Transverse colon (tissue), 4 donors: ENCODE measurements around the gene VAV1.

ENCODE experiments used
- CTCF ChIP-seq, 5 experiments: fragments of 200-600 bp in 3 of 5; fragments of 450-650 bp in 2 of 5; sonication (generic) in 3 of 5; IDR thresholded peaks; 1 replicate in 2 of 5; 2 replicates in 3 of 5; pipeline ENCODE4 v1.5.1; 2016 to 2017; ENCODE audit warnings: antibody characterized with exemption in 5 of 5, inconsistent platforms in 3 of 5, mild to moderate bottlenecking in 2 of 5, moderate library complexity in 1 of 5
- EP300 ChIP-seq: sonication (generic); formaldehyde crosslinking; IDR thresholded peaks from one replicate; pipeline ENCODE4 v1.6.1; 2017; ENCODE audit warnings: antibody characterized with exemption, low read depth
- POLR2A ChIP-seq: fragments of 450-650 bp; IDR thresholded peaks from one replicate; pipeline ENCODE4 v1.6.1; 2016; ENCODE audit warnings: antibody characterized with exemption, mild to moderate bottlenecking, moderate library complexity
- POLR2AphosphoS5 ChIP-seq, 3 donors: sonication (generic); formaldehyde crosslinking; IDR thresholded peaks; one replicate each; pipeline ENCODE4 v1.6.1; 2016; ENCODE audit warnings: antibody characterized with exemption in 3 of 3

- TF ChIP-seq CTCF (IDR thresholded peaks at IDR 0.05) (no peak), POLR2A (no peak), EP300 (no peak), POLR2AphosphoS5 (IDR thresholded peaks at IDR 0.05) (no peak)
Measured at GRCh38 chr19:6803036-6803404, 30.5 kb downstream of the VAV1 start.
